SK-N-SH treated with all-trans-retinoic acid at 6 μM for 48 hours (cell line): ENCODE results near the gene PDZD2.

ENCODE experiments used
- ARNTL ChIP-seq: fragments of 450-650 bp; formaldehyde crosslinking; IDR thresholded peaks from 2 replicates; pipeline ENCODE4 v1.5.0; 2020; ENCODE audit warnings: low read depth, mild to moderate bottlenecking, moderate library complexity, borderline replicate concordance
- CREB5 ChIP-seq: fragments of 250-450 bp; sonication (Bioruptor Pico); IDR thresholded peaks from 2 replicates; pipeline ENCODE4 v1.5.1; 2020; ENCODE audit warnings: low read depth, mild to moderate bottlenecking, moderate library complexity
- CSRNP3 ChIP-seq: fragments of 250-450 bp; sonication (Bioruptor Pico); IDR thresholded peaks from 2 replicates; pipeline ENCODE4 v1.5.1; 2021; ENCODE audit warnings: mild to moderate bottlenecking, moderate library complexity
- ESRRG ChIP-seq: fragments of 250-450 bp; sonication (Bioruptor Pico); IDR thresholded peaks from 2 replicates; pipeline ENCODE4 v1.6.1; 2021; ENCODE audit warnings: mild to moderate bottlenecking
- GLIS3 ChIP-seq: fragments of 250-450 bp; sonication (Bioruptor Pico); IDR thresholded peaks from 2 replicates; pipeline ENCODE4 v1.5.0; 2020; ENCODE audit warnings: mild to moderate bottlenecking, moderate library complexity
- RARB ChIP-seq: fragments of 250-450 bp; sonication (Bioruptor Pico); IDR thresholded peaks from 2 replicates; pipeline ENCODE4 v1.8.0; 2021; ENCODE audit warnings: mild to moderate bottlenecking, moderate library complexity
- SNAI2 ChIP-seq: fragments of 250-450 bp; sonication (Bioruptor Pico); IDR thresholded peaks from 2 replicates; pipeline ENCODE4 v1.5.0; 2020; ENCODE audit warnings: mild to moderate bottlenecking, moderate library complexity
- TCF4 ChIP-seq: fragments of 250-450 bp; sonication (Bioruptor Pico); IDR thresholded peaks from 2 replicates; pipeline ENCODE4 v1.8.0; 2021; ENCODE audit warnings: mild to moderate bottlenecking, moderate library complexity, borderline replicate concordance
- TOX ChIP-seq: fragments of 250-450 bp; sonication (Bioruptor Pico); IDR thresholded peaks from 2 replicates; pipeline ENCODE4 v1.8.0; 2021; ENCODE audit warnings: mild to moderate bottlenecking, moderate library complexity, borderline replicate concordance
- TSHZ2 ChIP-seq: fragments of 250-450 bp; sonication (Bioruptor Pico); IDR thresholded peaks from 2 replicates; pipeline ENCODE4 v1.5.0; 2020; ENCODE audit warnings: mild to moderate bottlenecking, moderate library complexity
- ZFP3 ChIP-seq: fragments of 250-450 bp; sonication (Bioruptor Pico); IDR thresholded peaks from 2 replicates; pipeline ENCODE4 v1.5.0; 2020; ENCODE audit warnings: mild to moderate bottlenecking, moderate library complexity
- TF ChIP-seq, protein P1 (sequence below): fragments of 250-450 bp; sonication (Bioruptor Pico); IDR thresholded peaks from 2 replicates; pipeline ENCODE4 v1.8.0; 2020; ENCODE audit warnings: mild to moderate bottlenecking, moderate library complexity, borderline replicate concordance

DNA sequence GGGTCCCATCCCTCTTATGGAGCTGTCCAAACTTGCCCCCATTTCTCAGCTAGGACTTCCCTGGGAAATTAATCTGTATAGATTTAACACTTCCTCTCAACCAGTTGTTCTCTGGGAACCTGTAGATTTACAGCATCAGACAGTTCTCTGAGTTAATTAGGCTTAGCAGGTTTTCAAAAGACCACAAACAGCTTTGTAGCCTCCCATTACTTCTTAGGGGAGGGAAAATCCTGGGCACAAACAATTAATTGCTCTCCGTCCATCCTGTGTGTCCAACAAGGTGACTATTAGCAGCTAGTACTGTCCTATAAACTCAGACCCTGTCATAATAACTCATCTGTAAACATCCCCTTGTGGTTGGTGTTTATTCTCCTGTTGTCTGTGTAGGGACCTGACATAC is 337.2 kb downstream of the PDZD2 start:
- TF ChIP-seq TOX (CRISPR knock-in tag) (no peak), TCF4 (CRISPR knock-in tag) (no peak), SNAI2 (CRISPR knock-in tag) (no peak), CSRNP3 (CRISPR knock-in tag) (no peak), ARNTL (CRISPR knock-in tag) (no peak), ZFP3 (CRISPR knock-in tag) (no peak), ESRRG (CRISPR knock-in tag) (no peak), RARB (CRISPR knock-in tag) (no peak), TSHZ2 (CRISPR knock-in tag) (no peak), GLIS3 (CRISPR knock-in tag) (no peak), CREB5 (CRISPR knock-in tag) (no peak)
- TF ChIP-seq, protein P1, sequence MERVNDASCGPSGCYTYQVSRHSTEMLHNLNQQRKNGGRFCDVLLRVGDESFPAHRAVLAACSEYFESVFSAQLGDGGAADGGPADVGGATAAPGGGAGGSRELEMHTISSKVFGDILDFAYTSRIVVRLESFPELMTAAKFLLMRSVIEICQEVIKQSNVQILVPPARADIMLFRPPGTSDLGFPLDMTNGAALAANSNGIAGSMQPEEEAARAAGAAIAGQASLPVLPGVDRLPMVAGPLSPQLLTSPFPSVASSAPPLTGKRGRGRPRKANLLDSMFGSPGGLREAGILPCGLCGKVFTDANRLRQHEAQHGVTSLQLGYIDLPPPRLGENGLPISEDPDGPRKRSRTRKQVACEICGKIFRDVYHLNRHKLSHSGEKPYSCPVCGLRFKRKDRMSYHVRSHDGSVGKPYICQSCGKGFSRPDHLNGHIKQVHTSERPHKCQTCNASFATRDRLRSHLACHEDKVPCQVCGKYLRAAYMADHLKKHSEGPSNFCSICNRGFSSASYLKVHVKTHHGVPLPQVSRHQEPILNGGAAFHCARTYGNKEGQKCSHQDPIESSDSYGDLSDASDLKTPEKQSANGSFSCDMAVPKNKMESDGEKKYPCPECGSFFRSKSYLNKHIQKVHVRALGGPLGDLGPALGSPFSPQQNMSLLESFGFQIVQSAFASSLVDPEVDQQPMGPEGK: no peak
